ENCODE data around the gene TAOK3.

Gene TAOK3

DNA sequence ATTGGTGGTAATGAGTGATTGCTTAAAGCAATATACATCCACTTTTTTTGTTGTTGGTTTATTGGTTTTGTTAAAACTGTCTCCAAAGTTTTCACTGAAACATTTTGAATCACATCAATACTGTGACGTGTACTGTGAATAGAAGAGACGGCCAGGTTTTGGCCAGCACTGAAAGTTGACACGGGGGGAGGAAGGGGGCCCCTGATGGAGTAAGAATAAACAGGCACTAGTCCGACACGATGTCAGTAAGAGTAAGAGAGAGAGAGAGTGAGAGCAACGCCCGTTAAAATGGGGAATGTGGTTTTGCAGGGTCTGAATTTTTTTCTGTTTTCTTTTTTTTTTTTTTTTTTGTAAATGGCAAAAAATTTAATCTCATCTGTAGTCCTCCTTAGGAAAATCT is 222.1 kb downstream of the TAOK3 start:
- Histone ChIP-seq H3K27me3 (no peaks in the 10 kb centered on the region), H3K9me3 (no peaks in the 10 kb centered on the region), H3K4me3 (ENCODE audit: low read depth, low read length) (no peak overlapping the region), H3K36me3 (peaks cover 29% of the 10 kb centered on the region), H3K4me1 (no peaks in the 10 kb centered on the region)
- TF ChIP-seq, protein P1, sequence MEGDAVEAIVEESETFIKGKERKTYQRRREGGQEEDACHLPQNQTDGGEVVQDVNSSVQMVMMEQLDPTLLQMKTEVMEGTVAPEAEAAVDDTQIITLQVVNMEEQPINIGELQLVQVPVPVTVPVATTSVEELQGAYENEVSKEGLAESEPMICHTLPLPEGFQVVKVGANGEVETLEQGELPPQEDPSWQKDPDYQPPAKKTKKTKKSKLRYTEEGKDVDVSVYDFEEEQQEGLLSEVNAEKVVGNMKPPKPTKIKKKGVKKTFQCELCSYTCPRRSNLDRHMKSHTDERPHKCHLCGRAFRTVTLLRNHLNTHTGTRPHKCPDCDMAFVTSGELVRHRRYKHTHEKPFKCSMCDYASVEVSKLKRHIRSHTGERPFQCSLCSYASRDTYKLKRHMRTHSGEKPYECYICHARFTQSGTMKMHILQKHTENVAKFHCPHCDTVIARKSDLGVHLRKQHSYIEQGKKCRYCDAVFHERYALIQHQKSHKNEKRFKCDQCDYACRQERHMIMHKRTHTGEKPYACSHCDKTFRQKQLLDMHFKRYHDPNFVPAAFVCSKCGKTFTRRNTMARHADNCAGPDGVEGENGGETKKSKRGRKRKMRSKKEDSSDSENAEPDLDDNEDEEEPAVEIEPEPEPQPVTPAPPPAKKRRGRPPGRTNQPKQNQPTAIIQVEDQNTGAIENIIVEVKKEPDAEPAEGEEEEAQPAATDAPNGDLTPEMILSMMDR (IDR thresholded peaks at IDR 0.05; ENCODE audit: low read depth, low read length), result no peak
- no peak for DNase-seq

DNA sequence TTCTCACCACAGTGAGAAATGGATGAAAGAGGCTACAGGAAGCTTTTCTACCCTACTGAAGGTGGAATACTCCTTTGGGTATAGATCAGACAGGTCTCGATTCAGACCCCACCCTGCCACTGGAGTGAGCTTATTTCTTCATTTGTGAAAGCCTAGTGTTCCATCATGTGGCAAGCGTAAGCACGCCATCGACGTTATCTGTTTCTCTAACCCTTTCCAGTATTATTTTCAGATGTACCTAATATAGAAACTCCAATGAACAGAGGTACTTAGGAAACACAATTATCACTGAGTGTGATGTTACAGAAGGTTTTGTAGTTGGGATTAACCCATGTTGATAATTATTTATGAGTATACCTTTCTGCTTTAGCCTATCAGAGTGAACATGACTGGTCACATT is 224.4 kb downstream of the TAOK3 start:
- TF ChIP-seq, protein P1 (IDR thresholded peaks at IDR 0.05; ENCODE audit: low read depth, low read length), result no peak
- Histone ChIP-seq H3K27me3 (no peaks in the 10 kb centered on the region), H3K4me3 (ENCODE audit: low read depth, low read length) (no peak overlapping the region), H3K9me3 (no peaks in the 10 kb centered on the region), H3K4me1 (no peaks in the 10 kb centered on the region), H3K36me3 (peaks cover 44% of the 10 kb centered on the region)
- no peak for DNase-seq

DNA sequence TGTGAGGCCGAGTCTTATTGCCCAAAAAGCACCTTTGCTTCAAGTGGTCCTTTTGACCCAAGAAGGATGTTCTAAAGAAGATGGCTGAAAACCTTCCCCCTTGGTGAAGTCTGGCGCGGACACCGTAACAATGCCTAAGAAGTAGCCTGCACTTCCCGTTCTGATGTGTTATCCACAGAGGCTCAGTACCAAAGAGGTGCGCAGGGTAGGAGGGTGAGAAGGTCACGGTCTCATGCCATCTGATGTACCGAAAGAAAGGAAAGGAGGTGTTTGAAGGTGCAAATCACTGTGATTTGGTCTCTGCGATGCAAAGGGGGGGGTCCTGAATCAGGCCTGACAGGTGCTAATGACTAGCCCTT is 226.9 kb downstream of the TAOK3 start:
- DNase-seq, result no peak
- no peaks in the 10 kb centered on the region for H3K27me3 ChIP-seq
- TF ChIP-seq, protein P1 (IDR thresholded peaks at IDR 0.05; ENCODE audit: low read depth, low read length), result no peak
- H3K4me3 ChIP-seq (ENCODE audit: low read depth, low read length), result no peak overlapping the region
- H3K4me1 ChIP-seq, result no peaks in the 10 kb centered on the region
- peaks cover 62% of the 10 kb centered on the region for H3K36me3 ChIP-seq
- H3K9me3 ChIP-seq, result no peaks in the 10 kb centered on the region

DNA sequence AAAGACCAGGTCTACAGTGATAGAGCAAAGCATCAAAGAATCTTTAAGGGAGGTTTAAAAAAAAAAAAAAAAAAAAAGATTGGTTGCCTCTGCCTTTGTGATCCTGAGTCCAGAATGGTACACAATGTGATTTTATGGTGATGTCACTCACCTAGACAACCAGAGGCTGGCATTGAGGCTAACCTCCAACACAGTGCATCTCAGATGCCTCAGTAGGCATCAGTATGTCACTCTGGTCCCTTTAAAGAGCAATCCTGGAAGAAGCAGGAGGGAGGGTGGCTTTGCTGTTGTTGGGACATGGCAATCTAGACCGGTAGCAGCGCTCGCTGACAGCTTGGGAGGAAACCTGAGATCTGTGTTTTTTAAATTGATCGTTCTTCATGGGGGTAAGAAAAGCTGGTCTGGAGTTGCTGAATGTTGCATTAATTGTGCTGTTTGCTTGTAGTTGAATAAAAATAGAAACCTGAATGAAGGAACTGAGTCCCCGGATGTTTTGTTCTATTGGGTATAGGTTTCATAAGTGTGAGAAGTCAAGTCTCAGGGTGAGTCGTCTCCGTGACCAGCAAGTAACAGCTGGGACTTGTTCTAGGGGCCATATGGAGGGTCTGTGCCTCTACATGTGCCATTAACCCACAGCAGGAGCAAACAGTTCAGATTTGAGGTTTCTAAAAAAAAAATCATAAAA is 227.5 kb downstream of the TAOK3 start:
- Histone ChIP-seq H3K36me3 (peaks cover 67% of the 10 kb centered on the region), H3K4me3 (ENCODE audit: low read depth, low read length) (no peak overlapping the region), H3K9me3 (no peaks in the 10 kb centered on the region), H3K27me3 (no peaks in the 10 kb centered on the region), H3K4me1 (no peaks in the 10 kb centered on the region)
- TF ChIP-seq, protein P1 (IDR thresholded peaks at IDR 0.05; ENCODE audit: low read depth, low read length), result no peak
- DNase-seq, result no peak

DNA sequence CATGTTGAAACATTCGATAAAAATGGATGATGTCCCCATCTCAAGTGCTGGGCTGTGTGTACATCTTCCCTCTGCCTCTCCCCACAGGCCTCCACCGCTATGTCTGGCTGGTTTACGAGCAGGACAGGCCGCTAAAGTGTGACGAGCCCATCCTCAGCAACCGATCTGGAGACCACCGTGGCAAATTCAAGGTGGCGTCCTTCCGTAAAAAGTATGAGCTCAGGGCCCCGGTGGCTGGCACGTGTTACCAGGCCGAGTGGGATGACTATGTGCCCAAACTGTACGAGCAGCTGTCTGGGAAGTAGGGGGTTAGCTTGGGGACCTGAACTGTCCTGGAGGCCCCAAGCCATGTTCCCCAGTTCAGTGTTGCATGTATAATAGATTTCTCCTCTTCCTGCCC is 228.2 kb downstream of the TAOK3 start:
- Histone ChIP-seq H3K36me3 (peaks cover 75% of the 10 kb centered on the region), H3K4me3 (ENCODE audit: low read depth, low read length) (no peak overlapping the region), H3K27me3 (no peaks in the 10 kb centered on the region), H3K4me1 (no peaks in the 10 kb centered on the region), H3K9me3 (no peaks in the 10 kb centered on the region)
- TF ChIP-seq, protein P1 (IDR thresholded peaks at IDR 0.05; ENCODE audit: low read depth, low read length), result no peak
- no peak for DNase-seq

DNA sequence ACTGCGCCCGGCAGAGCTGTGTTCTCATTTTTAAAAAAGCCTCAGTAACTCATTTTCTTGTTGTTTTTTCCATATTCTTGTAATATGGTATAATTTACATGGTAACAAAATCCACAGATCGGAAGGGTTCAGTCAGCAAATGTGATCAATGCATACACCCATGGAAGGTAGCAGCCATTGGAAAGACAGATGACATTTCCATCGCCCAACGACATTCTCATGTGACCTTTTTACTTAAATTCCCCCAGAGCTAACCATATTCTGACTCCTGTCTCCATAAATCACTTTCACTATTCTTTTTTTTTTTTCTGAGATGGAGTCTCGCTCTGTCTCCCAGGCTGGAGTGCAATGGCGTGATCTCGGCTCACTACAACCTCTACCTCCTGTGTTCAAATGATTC is 231.9 kb downstream of the TAOK3 start:
- TF ChIP-seq, protein P1 (IDR thresholded peaks at IDR 0.05; ENCODE audit: low read depth, low read length), result no peak
- H3K36me3 ChIP-seq, result peaks cover 82% of the 10 kb centered on the region

More for the DNA sequence above, 231.9 kb downstream of the TAOK3 start:
- Histone ChIP-seq H3K9me3 (no peaks in the 10 kb centered on the region), H3K27me3 (no peaks in the 10 kb centered on the region), H3K4me1 (no peaks in the 10 kb centered on the region), H3K4me3 (ENCODE audit: low read depth, low read length) (no peak overlapping the region)
- no peak for DNase-seq

All from BE2C (cell line).